GM12875 (cell line): ENCODE results near the gene AK2.
"Not testable (repeated sequence)": the region's sequence is repeated elsewhere in the genome, so short reads cannot be mapped to it uniquely, and the experiment has no call there.

Experiments
- H3K4me3 ChIP-seq: one replicate; pipeline ENCODE4 v1.5.1; 2011; ENCODE audit warnings: low read depth, low read length, control low read depth
- TF ChIP-seq, protein P1 (sequence below): IDR thresholded peaks from 2 replicates; pipeline ENCODE4 v1.5.1; 2011; ENCODE audit warnings: low read depth, mild to moderate bottlenecking, control low read depth, inconsistent platforms, low read length, moderate library complexity, borderline replicate concordance; ENCODE audit not compliant: insufficient read depth

AK2 gene

DNA sequence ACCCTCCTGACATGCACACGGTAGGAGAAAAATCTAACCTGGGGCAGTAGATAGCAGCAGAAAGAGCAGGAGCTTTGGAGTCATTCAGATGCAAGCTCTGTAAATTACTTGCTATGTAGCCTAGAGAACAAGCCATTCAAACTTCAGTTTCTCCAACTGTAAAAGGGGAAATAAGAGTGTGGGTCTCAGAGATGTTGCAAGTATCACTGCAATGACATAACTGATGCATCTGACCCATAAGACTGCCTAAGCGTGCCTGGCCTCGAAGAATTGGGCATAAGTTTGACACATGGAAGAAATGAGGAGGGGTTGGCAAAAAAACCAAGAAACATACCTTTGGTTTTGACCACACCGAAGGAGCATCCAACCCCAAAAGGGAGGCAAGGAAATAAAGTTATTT, 5.2 kb downstream of the AK2 start:
- TF ChIP-seq, protein P1, sequence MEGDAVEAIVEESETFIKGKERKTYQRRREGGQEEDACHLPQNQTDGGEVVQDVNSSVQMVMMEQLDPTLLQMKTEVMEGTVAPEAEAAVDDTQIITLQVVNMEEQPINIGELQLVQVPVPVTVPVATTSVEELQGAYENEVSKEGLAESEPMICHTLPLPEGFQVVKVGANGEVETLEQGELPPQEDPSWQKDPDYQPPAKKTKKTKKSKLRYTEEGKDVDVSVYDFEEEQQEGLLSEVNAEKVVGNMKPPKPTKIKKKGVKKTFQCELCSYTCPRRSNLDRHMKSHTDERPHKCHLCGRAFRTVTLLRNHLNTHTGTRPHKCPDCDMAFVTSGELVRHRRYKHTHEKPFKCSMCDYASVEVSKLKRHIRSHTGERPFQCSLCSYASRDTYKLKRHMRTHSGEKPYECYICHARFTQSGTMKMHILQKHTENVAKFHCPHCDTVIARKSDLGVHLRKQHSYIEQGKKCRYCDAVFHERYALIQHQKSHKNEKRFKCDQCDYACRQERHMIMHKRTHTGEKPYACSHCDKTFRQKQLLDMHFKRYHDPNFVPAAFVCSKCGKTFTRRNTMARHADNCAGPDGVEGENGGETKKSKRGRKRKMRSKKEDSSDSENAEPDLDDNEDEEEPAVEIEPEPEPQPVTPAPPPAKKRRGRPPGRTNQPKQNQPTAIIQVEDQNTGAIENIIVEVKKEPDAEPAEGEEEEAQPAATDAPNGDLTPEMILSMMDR = no peak
- no peak overlapping the region for H3K4me3 ChIP-seq

- TF ChIP-seq, protein P1 = no peak
- H3K4me3 ChIP-seq = no peak overlapping the region
Observed at GRCh38 chr1:33030575-33030974, 6.1 kb downstream of the AK2 start.

DNA sequence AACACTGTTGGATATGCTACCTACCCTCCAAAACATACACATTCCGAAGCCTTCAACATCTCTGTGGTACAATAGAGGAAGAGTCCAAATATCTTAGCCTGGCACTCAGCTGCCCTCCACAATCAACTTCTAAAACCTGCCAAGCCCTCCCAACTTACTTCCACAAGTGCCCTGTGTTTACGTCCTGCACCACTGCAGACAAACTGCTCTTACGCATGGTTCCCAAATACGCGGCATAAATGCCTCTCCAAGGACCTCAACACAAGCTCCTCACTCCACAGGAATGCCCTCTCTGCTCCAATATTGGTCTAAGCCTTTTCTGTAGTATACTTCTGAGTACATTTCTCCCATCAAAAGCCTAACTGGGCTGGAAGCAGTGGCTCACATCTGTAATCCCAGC, 6.8 kb downstream of the AK2 start:
- TF ChIP-seq, protein P1 = no peak
- H3K4me3 ChIP-seq = no peak overlapping the region

GRCh38 chr1:33029209-33029608, 7.5 kb downstream of the AK2 start:
- TF ChIP-seq, protein P1 = no peak
- H3K4me3 ChIP-seq = no peak overlapping the region

- TF ChIP-seq, protein P1 = no peak
- H3K4me3 ChIP-seq = no peak overlapping the region
Observed at GRCh38 chr1:33025761-33026160, 10.9 kb downstream of the AK2 start.

DNA sequence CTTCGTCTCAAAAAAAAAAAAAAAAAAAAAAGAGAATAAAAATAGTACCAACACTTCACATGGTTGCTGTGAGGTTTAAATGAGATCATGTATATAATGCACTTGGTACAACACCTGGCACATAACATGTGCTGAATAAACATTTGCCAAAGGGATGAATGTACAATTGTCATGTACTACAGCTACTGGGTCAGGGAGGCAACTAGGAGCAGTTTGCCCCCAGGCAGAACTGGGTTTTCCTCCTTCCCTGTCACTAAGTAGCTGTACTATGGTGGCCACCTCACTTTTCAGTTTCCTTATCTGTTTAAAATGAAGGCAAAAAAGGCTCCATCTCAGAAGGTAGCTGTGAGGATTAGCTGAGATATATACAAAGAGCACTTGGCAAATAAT, 11.5 kb downstream of the AK2 start:
- TF ChIP-seq, protein P1 = no peak
- no peak overlapping the region for H3K4me3 ChIP-seq

GRCh38 chr1:33024430-33025179, 12.1 kb downstream of the AK2 start:
- H3K4me3 ChIP-seq = not testable (repeated sequence)

DNA sequence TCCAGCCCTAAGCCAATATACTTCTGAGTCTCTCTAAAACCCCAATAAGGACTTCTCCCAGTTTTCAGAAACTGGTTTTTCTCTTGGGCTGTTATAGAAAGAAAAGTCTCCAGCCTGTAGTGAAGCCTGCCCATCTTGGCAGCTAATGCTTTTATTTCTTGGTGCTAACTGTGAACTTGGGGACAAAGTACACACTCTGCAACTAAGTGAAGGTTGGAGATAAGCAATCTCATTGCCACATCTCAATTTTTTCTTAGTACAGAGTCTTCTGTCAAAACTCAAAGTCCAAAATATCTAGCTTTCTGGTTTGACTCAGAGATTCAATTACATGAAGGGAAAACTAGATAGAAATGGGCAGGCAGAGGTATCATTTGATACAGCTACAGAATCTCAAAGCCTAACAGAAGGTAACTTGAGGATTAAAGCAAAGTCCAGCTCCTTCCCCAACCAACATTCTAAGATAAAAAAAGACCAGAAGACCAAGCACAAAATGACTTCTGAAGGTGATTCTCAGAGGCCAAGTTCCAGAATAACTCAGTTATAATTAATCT, 14.0 kb downstream of the AK2 start:
- TF ChIP-seq, protein P1 = no peak
- no peak overlapping the region for H3K4me3 ChIP-seq
